GM18519 (cell line): Measurements from ENCODE around the gene TRIM9.
"Not testable (repeated sequence)": the region's sequence is repeated elsewhere in the genome, so short reads cannot be mapped to it uniquely, and the experiment has no call there.

Source experiments
- ATAC-seq: cut with Tn5 transposase; IDR thresholded peaks from one replicate; pipeline ENCODE4 v1.9.1; 2021; ENCODE audit warnings: mild to moderate bottlenecking, moderate library complexity; ENCODE audit not compliant: unreplicated experiment, low FRiP score

The TRIM9 gene

DNA sequence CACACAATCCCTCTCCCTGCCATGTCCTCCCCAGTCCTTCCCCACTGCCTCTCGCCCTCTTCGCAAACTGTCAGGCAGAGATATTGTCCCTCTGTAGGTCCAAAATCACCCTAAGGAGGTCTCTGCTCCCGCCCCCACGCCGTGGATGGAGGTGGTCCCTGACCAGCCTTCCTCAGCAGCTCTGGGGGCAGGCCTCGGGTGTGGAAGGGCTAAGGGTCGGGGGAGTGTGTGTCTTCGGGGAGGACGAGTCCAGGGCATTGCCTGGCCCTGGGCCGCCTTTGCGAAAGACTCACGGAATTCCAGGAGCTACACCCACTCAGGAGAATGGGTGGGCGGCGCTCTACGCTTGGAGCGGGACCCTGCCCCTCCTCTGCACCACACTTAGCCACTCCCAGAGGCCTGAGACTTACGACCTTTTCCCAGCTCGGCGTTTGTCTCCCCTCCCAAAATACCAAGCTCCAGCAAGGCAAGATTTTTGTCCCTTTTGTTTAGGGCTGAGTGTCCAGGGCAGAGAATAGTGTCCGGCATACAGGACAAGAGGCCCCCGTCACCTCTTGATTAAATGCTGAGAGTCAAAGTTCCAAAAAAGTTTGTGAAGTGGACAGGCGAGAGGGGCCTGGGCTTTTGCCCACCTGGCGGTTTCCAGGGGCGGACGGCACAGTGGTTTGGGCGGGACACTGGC lies 151.5 kb downstream of the TRIM9 start:
- ATAC-seq: no peak

- not testable (repeated sequence) for ATAC-seq
These were observed 153.3 kb downstream of the TRIM9 start for GRCh38 chr14:50941638-50942037.

DNA sequence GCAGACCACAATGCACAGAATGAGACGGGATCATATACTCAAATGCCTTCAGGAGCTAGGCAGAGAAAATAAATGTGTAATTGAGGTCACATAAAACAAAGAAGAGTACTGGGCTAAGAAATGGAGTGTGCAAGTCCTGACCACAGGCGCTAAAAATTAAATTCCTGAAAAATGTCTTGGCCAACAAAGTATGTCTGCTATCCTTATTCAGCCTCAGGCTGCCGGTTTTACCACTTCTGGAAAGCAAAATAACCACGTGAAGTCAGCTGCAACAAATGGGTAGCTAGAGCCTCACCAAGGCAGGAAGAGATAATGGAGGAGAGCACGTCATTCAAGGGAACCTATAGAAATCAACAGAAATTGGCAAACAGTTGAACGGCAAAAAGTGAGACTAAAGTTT lies 153.8 kb downstream of the TRIM9 start:
- no peak for ATAC-seq

DNA sequence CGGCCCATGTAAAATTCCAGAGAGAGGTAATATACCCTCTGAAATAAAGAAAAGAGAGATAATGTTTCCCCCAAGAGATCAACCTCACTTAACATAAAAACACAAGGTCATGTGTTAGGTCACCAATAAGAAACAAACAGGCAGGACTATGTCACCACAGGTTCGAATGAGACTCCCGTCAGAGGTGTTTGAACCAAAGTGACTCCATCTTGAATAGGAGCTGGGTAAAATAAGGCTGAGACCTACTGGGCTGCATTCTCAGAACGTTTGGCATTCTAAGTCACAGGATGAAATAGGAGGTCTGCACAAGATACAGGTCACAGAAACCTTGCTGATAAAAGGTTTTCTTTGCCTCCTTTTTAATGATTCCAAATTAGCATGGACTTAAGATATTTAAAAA lies 157.1 kb downstream of the TRIM9 start:
- no peak for ATAC-seq

DNA sequence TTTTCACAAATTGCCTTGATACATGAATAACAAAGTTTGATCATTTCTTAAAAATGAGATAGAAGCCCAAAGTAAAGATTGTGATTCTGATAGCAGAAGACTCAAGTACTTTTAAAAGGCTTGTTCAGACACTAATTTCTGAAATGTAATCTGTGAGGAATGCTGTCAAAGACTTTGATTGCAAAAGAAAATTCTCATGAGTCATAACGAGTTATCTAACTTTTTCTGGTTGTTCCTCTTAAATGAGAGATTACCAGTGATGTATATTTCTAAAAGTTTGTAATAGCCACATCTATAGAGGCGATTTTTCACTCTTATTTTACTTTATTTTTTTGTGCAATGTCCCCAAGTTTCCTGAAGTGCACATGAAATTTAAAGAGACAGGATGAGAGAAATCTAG lies 157.6 kb downstream of the TRIM9 start:
- ATAC-seq: no peak

DNA sequence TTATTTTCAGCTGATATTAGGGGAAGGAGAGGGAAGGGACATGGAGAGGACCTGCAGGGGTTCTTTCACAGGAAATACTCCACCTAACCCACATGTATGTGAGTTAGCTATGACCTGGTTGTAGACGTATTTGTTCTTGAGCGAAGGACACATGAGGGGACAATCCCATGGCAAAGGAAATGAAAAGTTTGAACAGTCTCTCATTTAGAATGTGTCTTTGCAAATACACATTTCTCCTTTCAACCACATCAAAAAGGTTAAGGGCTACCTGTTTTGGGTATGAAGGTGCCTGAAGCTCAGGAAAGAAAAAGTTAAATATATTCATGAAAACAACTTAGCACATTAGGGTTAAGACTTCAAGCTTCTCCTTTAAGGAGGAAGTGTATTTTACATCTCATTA lies 158.0 kb downstream of the TRIM9 start:
- no peak for ATAC-seq

GRCh38 chr14:50936016-50936340 lies 158.9 kb downstream of the TRIM9 start:
- no peak for ATAC-seq

DNA sequence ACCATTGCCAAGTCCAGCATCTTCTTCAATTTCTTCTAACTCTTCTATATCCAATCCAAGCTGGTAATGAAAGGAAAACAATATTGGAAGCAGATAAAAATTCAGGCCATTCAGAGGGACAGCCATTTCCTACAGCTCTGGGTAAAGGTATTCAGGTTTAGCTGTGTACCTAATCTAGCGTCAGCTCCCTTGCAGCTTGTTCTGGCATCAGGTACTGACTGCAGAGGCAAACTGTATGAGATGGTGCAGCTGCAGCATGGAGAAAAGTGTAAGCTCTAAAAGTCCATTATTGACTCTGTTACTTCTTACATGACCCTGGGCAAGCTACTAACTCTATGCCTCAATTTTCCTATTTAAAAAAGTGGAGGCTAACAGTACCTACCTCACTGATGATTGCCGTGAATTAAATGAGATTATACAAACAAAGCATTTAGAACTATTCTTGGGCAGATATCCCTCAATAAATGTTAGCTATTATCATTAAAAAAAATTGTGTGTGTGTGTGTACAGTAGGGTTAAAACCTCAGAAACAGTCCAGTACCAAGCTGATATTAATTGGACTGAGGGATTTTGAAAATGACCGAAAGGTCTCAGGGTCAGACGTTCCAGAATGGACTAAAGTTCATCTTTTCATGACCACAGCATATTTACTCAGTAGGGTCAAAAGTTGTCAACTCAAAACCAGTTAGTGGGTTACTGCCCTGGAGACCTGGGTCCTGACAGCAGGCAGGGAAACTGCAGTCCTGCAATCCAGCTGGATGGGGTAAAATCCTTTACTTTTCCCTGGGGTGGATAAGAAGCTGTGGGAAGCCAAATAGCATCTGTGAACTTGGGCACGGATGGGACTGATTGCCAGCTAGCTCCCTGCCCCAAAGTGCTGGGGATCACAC lies 159.5 kb downstream of the TRIM9 start:
- no peak for ATAC-seq

DNA sequence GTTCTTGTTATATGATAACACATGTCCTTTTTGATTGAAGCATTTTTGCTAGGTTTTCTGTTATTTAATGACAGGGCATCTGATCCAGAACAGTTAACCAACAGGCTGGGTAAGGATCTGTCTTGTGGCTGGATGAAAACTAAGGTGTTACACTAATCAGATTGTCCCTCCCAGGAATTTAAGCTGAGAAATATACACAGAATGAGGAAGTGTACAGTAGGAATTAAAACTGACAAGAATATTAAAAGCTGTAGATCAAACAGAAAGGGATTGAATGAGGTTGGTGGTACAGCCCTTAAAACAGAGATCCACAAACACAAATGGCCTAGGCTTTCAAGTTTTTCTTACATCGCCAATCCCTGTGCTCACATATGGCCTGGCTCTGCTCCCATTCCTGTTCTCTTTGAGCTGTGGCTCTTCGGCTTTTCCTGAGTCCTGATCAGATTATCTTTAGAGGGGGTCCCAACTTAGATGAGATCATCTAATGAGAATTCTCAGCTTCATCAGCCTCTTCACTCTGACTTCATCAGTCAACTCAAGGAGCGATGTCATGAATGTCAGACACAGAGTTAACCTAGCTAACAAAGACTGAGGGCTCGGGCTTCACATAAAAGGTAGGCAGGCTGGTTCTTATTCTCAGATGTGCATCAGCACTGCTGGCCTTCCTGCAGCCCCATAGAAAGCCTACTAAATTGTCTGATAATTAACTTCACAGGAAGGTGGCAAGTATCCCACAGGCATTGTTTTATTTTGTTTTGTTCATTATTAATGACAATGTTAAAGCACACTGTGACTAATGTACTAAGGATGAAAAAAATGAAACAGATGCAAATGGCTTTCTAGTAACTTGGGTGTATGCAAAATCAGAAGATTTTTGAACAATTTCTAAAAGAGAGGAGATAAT lies 162.1 kb downstream of the TRIM9 start:
- no peak for ATAC-seq

DNA sequence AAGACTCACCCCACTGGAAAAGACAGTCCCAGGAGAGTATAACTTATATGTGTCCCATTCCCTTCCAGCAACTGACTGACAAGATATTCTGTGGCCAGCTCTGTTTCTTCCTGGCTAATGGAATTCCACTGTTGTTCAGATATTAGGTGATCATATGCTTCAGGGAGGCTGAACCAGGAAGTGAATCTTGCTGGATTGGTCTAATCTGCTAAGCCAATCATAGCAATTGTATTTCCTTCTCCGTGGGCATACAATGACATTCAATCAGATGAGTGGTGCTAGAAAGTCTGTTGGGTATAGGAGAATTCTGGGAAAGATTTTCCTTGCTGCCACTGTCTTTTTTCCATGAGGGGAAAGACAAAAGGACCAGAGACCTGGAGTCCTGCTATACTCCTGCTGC lies 162.7 kb downstream of the TRIM9 start:
- ATAC-seq: no peak

DNA sequence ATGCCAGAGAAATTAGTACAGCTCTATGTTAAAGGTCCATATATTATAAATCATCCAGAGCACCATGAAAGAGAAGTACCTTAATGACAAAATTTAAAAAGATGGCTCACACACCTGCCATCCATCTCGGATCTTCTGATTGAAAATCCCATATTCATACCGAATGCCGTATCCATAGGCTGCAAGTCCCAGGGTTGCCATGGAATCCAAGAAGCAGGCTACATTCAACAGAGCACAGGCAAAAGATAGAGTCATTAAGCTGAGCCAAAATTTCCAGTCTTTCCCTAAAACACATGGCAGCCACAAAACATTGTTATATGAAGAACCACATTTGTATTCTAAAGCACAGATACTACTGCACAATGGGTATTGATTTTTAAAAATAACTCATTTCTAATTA lies 163.3 kb downstream of the TRIM9 start:
- ATAC-seq: no peak

DNA sequence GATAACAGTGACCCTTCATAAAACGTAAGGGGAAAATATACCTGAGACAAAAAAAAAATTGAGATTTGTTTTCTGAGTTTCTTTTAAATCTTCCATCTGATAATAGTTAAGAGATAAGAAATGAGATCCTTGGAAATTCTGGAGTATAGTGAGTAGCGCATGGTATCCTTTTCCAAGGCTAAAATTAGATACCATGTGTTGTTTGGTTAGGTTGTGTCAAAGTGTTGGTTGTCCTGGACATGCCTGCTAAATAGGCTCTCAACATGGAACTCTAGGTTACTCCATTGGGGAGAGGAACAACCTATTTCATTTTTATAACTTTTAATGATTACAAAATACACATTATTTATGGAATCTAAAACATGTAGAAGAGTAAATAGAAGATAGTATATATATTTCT lies 165.4 kb downstream of the TRIM9 start:
- no peak for ATAC-seq

GRCh38 chr14:50928002-50928635 lies 166.8 kb downstream of the TRIM9 start:
- ATAC-seq: peak; percentile 51

DNA sequence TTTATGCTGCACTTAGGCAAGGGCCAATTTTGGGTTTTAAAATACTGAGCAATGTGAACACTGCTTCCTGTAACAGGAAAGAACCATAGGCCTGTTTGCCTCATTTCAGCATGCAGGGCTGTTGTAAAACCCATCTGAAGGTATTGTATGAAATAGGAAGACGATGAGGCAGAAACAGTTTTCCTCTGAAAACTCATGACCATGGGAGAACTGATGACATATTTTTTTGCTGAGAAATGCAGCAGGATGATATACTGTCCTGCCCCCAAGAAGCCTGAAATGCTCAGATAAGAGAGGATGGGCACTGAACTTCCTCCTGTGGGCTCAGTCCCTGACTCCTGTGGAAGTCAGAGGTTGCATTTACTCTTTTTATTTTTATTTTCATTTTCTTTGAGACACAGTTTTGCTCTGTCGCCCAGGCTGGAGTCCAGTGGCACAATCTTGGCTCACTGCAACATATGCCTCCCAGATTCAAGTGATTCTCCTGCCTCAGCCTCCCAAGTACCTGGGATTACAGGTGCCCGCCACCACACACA lies 168.0 kb downstream of the TRIM9 start:
- ATAC-seq: no peak
